MM.1S (cell line): ENCODE measurements around the gene EXOSC7.

Experiments used
- DNase-seq: peaks from one replicate; pipeline ENCODE4 v3.0.0-alpha.2; 2015
- H2AFZ ChIP-seq: fragments of 300-600 bp; sonication (generic); 2 replicates; pipeline ENCODE4 v1.6.0; 2016; ENCODE audit warnings: antibody characterized with exemption, low read length
- H3F3A ChIP-seq: fragments of 300-600 bp; sonication (generic); 2 replicates; pipeline ENCODE4 v1.6.1; 2016; ENCODE audit warnings: mild to moderate bottlenecking, antibody characterized with exemption, low read length, moderate library complexity, mixed read lengths; ENCODE audit not compliant: insufficient read depth
- H3K27ac ChIP-seq: fragments of 300-600 bp; sonication (generic); 2 replicates; pipeline ENCODE4 v1.5.1; 2016; ENCODE audit warnings: mild to moderate bottlenecking, low read length
- H3K27me3 ChIP-seq: fragments of 300-600 bp; sonication (generic); replicated peaks from 2 replicates; pipeline ENCODE4 v1.6.0; 2016; ENCODE audit warnings: low read length; ENCODE audit not compliant: insufficient read depth
- H3K36me3 ChIP-seq: fragments of 300-600 bp; sonication (generic); replicated peaks from 2 replicates; pipeline ENCODE4 v1.6.1; 2016; ENCODE audit warnings: mild to moderate bottlenecking, low read length, mixed read lengths; ENCODE audit not compliant: insufficient read depth
- H3K4me1 ChIP-seq: fragments of 300-600 bp; sonication (generic); 2 replicates; pipeline ENCODE4 v1.6.1; 2016; ENCODE audit warnings: low read length, mixed read lengths
- H3K4me2 ChIP-seq: fragments of 300-600 bp; sonication (generic); 2 replicates; pipeline ENCODE4 v1.6.0; 2016; ENCODE audit warnings: low read depth, low read length
- H3K4me3 ChIP-seq: fragments of 300-600 bp; sonication (generic); 2 replicates; pipeline ENCODE4 v1.5.1; 2016; ENCODE audit warnings: low read length, mixed read lengths
- H3K79me2 ChIP-seq: fragments of 300-600 bp; sonication (generic); 2 replicates; pipeline ENCODE4 v1.6.1; 2016; ENCODE audit warnings: mixed run types, low read length, mixed read lengths
- H3K9ac ChIP-seq: fragments of 300-600 bp; sonication (generic); 2 replicates; pipeline ENCODE4 v1.6.1; 2016; ENCODE audit warnings: low read length, mixed read lengths
- H3K9me2 ChIP-seq: fragments of 300-600 bp; sonication (generic); replicated peaks from 2 replicates; pipeline ENCODE4 v1.6.1; 2016; ENCODE audit warnings: mild to moderate bottlenecking, low read length, mixed read lengths; ENCODE audit not compliant: insufficient read depth
- H3K9me3 ChIP-seq: fragments of 300-600 bp; sonication (generic); replicated peaks from 2 replicates; pipeline ENCODE4 v1.6.1; 2016; ENCODE audit warnings: mild to moderate bottlenecking, low read length, mixed read lengths; ENCODE audit not compliant: insufficient read depth
- H4K20me1 ChIP-seq: fragments of 300-600 bp; sonication (generic); 2 replicates; pipeline ENCODE4 v1.6.1; 2016; ENCODE audit warnings: mild to moderate bottlenecking, low read length, moderate library complexity, mixed read lengths; ENCODE audit not compliant: insufficient read depth
- CTCF ChIP-seq: fragments of 300-600 bp; sonication (generic); IDR thresholded peaks from 2 replicates; pipeline ENCODE4 v1.5.1; 2016; ENCODE audit warnings: antibody characterized with exemption, low read length, mixed read lengths
- EZH2 ChIP-seq: fragments of 300-600 bp; sonication (generic); optimal IDR thresholded peaks from 2 replicates; pipeline ENCODE3; 2017; ENCODE audit warnings: low read depth, mild to moderate bottlenecking, antibody characterized with exemption, low read length, mixed read lengths
- EZH2phosphoT487 ChIP-seq: fragments of 300-600 bp; sonication (generic); IDR thresholded peaks from 2 replicates; pipeline ENCODE4 v1.6.1; 2018; ENCODE audit warnings: antibody characterized with exemption, low read length

Gene EXOSC7

GRCh38 chr3:44976002-44976815 lies at the start of gene EXOSC7, which contains the start of gene ZDHHC3:
TSS of gene EXOSC7 (plus strand) at chr3:44976244. CDS start at chr3:44976278, 34 bp downstream.
TSS of gene ZDHHC3 (minus strand) at chr3:44976174. CDS start at chr3:44959436, 16,738 bp downstream.
- H4K20me1 ChIP-seq, result no peaks in the 10 kb centered on the region
- H3K27me3 ChIP-seq, result no peaks in the 10 kb centered on the region
- no peaks in the 10 kb centered on the region for H3K36me3 ChIP-seq
- DNase-seq, result peak; percentile 87
- H3K4me3 ChIP-seq, result peak within 1 kb of the TSS; percentile 85
- peak within 1 kb of the TSS; percentile 67; the same call in 1 of the 2 replicates for H3K27ac ChIP-seq
- peak within 1 kb of the TSS; percentile 89 for H2AFZ ChIP-seq
- TF ChIP-seq EZH2phosphoT487 (no peak), EZH2 (no peak), CTCF (no peak)
- peak within 1 kb of the TSS; percentile 97 for H3K9ac ChIP-seq
- peak within 1 kb of the TSS; percentile 81 for H3K4me2 ChIP-seq
- no peaks in the 10 kb centered on the region for H3F3A ChIP-seq
- peaks cover 14% of the 10 kb centered on the region for H3K4me1 ChIP-seq
- H3K79me2 ChIP-seq, result peaks cover 86% of the 10 kb centered on the region
- H3K9me3 ChIP-seq, result no peaks in the 10 kb centered on the region
- H3K9me2 ChIP-seq, result no peaks in the 10 kb centered on the region

- no peaks in the 10 kb centered on the region for H3K9me3 ChIP-seq
- no peaks in the 10 kb centered on the region for H3K79me2 ChIP-seq
- no peak overlapping the region for H3K9ac ChIP-seq
- no peak overlapping the region for H3K4me3 ChIP-seq
- no peaks in the 10 kb centered on the region for H3K36me3 ChIP-seq
- no peaks in the 10 kb centered on the region for H3K9me2 ChIP-seq
- no peaks in the 10 kb centered on the region for H3K4me1 ChIP-seq
- H3K27ac ChIP-seq, result no peak overlapping the region
- H4K20me1 ChIP-seq, result no peaks in the 10 kb centered on the region
- H3F3A ChIP-seq, result no peaks in the 10 kb centered on the region
- H3K4me2 ChIP-seq, result no peak overlapping the region
- no peaks in the 10 kb centered on the region for H3K27me3 ChIP-seq
- TF ChIP-seq EZH2, result no peak
- TF ChIP-seq CTCF, result no peak
- TF ChIP-seq EZH2phosphoT487, result no peak
- no peak overlapping the region for H2AFZ ChIP-seq
- DNase-seq, result no peak
These were observed 49.1 kb upstream of the EXOSC7 start for GRCh38 chr3:44926921-44927320.

GRCh38 chr3:44927371-44927770 lies 48.7 kb upstream of the EXOSC7 start:
- no peaks in the 10 kb centered on the region for H3K27me3 ChIP-seq
- H3K4me1 ChIP-seq, result no peaks in the 10 kb centered on the region
- TF ChIP-seq EZH2 (no peak), EZH2phosphoT487 (no peak), CTCF (no peak)
- no peaks in the 10 kb centered on the region for H3K9me3 ChIP-seq
- no peak overlapping the region for H3K4me2 ChIP-seq
- H3K79me2 ChIP-seq, result no peaks in the 10 kb centered on the region
- no peak overlapping the region for H3K9ac ChIP-seq
- no peaks in the 10 kb centered on the region for H4K20me1 ChIP-seq
- DNase-seq, result no peak
- no peaks in the 10 kb centered on the region for H3K36me3 ChIP-seq
- no peak overlapping the region for H3K27ac ChIP-seq
- no peak overlapping the region for H3K4me3 ChIP-seq
- H2AFZ ChIP-seq, result no peak overlapping the region
- H3F3A ChIP-seq, result no peaks in the 10 kb centered on the region
- no peaks in the 10 kb centered on the region for H3K9me2 ChIP-seq
